Stimulated activated memory B cell treated with anti-CD40 and anti-IgM and Interleukin-4, amounts not matched to agents 10 μg/mL and 1 μg/mL and 100 μg/mL, for 72 hours (primary cell): ENCODE results near the gene SKA1.
A peak's percentile ranks its signal among the peaks of the same experiment; 100 is the strongest.
"Not testable (repeated sequence)": the region's sequence is repeated elsewhere in the genome, so short reads cannot be mapped to it uniquely, and the experiment has no call there.

ENCODE experiments used
- ATAC-seq: fragments of 150-1000 bp; cut with Tn5 transposase; 2 replicates; pipeline ENCODE4 v1.10.0; 2021
- H3K27ac Mint-ChIP-seq: one replicate; pipeline ENCODE4 v1.8.0; 2022; ENCODE audit warnings: mild to moderate bottlenecking, mixed read lengths
- H3K27me3 Mint-ChIP-seq: one replicate; pipeline ENCODE4 v1.8.0; 2022; ENCODE audit warnings: mixed read lengths
- H3K36me3 Mint-ChIP-seq: one replicate; pipeline ENCODE4 v1.8.0; 2022; ENCODE audit warnings: mixed read lengths
- H3K4me1 Mint-ChIP-seq: one replicate; pipeline ENCODE4 v1.8.0; 2022; ENCODE audit warnings: mixed read lengths
- H3K4me3 Mint-ChIP-seq: one replicate; pipeline ENCODE4 v1.8.0; 2022; ENCODE audit warnings: mild to moderate bottlenecking, moderate library complexity, mixed read lengths
- H3K9me3 Mint-ChIP-seq: one replicate; pipeline ENCODE4 v1.8.0; 2022; ENCODE audit warnings: mixed read lengths

Gene SKA1

GRCh38 chr18:50372743-50373142 lies 2.1 kb upstream of the SKA1 start:
- Mint-ChIP-seq H3K4me3 (no peak overlapping the region), H3K4me1 (peaks cover 13% of the 10 kb centered on the region), H3K9me3 (peaks cover 14% of the 10 kb centered on the region), H3K27me3 (peaks cover 24% of the 10 kb centered on the region), H3K27ac (no peak overlapping the region), H3K36me3 (peaks cover 13% of the 10 kb centered on the region)
- no peak for ATAC-seq

- Mint-ChIP-seq H3K4me3 (no peak overlapping the region), H3K4me1 (peaks cover 13% of the 10 kb centered on the region), H3K27me3 (peaks cover 15% of the 10 kb centered on the region), H3K27ac (no peak overlapping the region), H3K9me3 (peaks cover 12% of the 10 kb centered on the region), H3K36me3 (peaks cover 10% of the 10 kb centered on the region)
- ATAC-seq = no peak
These were observed 1.2 kb upstream of the SKA1 start for GRCh38 chr18:50373561-50374219.

DNA sequence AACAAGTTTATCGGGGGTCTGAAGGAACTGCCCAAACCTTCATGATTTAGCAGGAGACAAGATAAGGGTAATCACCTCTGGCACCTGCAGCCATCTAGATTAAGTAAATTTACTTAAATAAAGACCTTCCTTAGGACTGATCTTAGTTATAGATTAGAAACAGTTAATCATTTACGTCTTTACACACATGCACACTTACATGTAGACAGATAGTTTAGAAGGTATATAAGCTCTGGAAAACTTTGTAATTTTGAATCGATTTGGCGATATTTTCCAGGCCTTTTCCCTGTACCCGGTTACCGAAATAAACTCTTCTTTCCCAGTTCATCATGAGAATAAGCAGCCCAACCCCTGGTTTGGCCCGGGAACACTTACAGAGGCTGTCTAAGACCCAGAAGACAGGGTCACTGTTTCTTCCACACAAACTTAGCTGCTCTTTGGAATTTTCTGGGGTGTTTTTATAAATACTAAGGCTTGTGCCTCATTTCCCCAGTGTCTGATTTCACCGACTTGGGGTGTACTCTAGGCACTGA lies 560 bp upstream of the SKA1 start:
- H3K4me1 Mint-ChIP-seq = peaks cover 13% of the 10 kb centered on the region
- ATAC-seq = no peak
- H3K27ac Mint-ChIP-seq = peak overlapping the region; percentile 86
- H3K4me3 Mint-ChIP-seq = peak overlapping the region; percentile 75
- H3K9me3 Mint-ChIP-seq = peaks cover 10% of the 10 kb centered on the region
- peaks cover 9% of the 10 kb centered on the region for H3K27me3 Mint-ChIP-seq
- peaks cover 8% of the 10 kb centered on the region for H3K36me3 Mint-ChIP-seq

DNA sequence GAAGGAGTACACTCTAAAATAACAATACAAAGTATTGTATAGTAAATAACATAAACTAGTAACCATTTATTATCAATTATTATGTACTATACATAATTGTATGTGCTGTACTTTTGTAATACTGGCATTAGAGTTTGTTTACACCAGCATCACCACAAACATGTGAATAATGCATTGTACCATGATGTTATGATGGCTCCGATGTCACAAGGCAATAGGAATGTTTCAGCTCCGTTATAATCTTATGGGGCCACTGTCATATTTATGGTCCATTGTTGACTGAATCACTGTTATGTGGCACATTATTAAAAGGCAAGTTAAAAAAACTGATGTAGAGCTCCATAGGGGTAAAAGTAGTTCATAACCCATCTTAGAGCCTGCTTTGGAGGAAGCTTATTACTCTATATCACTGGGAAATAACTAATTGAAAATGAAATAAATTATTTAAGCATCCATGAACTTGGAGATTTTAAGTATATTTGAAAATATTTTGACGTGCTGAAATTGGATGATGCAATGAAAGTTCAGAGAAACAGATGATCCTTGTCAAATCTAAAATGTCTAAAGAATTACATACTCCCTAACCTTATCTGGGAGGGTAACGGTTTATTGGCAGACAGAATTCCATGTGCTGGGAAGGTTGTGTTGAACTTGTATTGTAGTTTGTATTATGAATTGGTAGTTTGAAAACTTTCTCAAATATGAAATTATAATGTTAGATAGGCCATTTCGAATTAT lies 2.4 kb downstream of the SKA1 start:
- H3K4me1 Mint-ChIP-seq = peaks cover 13% of the 10 kb centered on the region
- no peaks in the 10 kb centered on the region for H3K36me3 Mint-ChIP-seq
- no peak for ATAC-seq
- H3K27ac Mint-ChIP-seq = no peak overlapping the region
- peaks cover 3% of the 10 kb centered on the region for H3K9me3 Mint-ChIP-seq
- H3K27me3 Mint-ChIP-seq = no peaks in the 10 kb centered on the region
- no peak overlapping the region for H3K4me3 Mint-ChIP-seq

DNA sequence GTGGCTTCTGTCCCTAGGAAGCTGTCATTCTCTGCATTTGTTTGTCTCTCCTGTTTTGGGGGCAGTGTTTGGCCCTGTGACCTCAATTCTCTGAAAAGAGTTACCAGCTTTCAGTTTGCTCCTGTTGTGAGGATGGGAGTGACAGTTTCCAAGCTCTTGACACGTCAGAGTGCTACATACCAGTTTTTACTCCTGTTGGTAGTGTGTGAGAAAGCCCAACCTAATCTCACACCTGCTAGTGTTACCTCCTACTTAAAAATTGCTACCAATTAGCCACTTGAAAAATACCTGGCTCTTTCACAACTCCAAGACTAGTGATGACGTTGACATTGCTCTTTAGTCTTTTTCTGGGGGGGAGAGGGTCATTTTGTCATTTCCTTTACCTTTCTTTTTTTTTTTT lies 14.1 kb downstream of the SKA1 start:
- Mint-ChIP-seq H3K9me3 (no peaks in the 10 kb centered on the region), H3K4me3 (no peak overlapping the region), H3K36me3 (no peaks in the 10 kb centered on the region), H3K27me3 (no peaks in the 10 kb centered on the region), H3K27ac (no peak overlapping the region), H3K4me1 (no peaks in the 10 kb centered on the region)
- ATAC-seq = no peak

DNA sequence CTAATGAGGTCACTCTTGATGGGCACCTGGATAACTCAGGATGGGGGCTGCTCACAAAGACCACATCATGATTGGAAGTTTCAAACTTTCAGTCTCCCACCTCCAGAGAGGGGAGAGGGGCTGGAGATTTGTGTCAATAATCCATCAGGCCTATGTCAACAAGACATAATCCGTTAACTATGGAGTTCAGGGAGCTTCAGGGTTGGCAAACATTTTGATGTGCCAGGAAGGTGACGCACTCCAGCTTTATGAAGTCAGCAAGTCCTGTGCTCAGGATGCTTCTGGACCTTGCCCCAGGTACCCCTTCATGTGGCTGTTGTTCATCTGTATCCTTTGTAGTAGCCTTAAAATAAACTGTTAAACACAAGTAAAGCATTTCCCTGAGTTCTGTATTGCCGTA lies 19.0 kb downstream of the SKA1 start:
- no peak for ATAC-seq
- Mint-ChIP-seq H3K4me3 (no peak overlapping the region), H3K27ac (no peak overlapping the region), H3K4me1 (peaks cover 5% of the 10 kb centered on the region), H3K27me3 (peaks cover 8% of the 10 kb centered on the region), H3K36me3 (peaks cover 6% of the 10 kb centered on the region), H3K9me3 (peaks cover 5% of the 10 kb centered on the region)

- ATAC-seq = no peak
- peaks cover 5% of the 10 kb centered on the region for H3K9me3 Mint-ChIP-seq
- H3K4me1 Mint-ChIP-seq = peaks cover 7% of the 10 kb centered on the region
- H3K27ac Mint-ChIP-seq = no peak overlapping the region
- peaks cover 14% of the 10 kb centered on the region for H3K27me3 Mint-ChIP-seq
- peaks cover 6% of the 10 kb centered on the region for H3K36me3 Mint-ChIP-seq
- H3K4me3 Mint-ChIP-seq = no peak overlapping the region
These were observed 20.2 kb downstream of the SKA1 start for GRCh38 chr18:50395093-50395492.

DNA sequence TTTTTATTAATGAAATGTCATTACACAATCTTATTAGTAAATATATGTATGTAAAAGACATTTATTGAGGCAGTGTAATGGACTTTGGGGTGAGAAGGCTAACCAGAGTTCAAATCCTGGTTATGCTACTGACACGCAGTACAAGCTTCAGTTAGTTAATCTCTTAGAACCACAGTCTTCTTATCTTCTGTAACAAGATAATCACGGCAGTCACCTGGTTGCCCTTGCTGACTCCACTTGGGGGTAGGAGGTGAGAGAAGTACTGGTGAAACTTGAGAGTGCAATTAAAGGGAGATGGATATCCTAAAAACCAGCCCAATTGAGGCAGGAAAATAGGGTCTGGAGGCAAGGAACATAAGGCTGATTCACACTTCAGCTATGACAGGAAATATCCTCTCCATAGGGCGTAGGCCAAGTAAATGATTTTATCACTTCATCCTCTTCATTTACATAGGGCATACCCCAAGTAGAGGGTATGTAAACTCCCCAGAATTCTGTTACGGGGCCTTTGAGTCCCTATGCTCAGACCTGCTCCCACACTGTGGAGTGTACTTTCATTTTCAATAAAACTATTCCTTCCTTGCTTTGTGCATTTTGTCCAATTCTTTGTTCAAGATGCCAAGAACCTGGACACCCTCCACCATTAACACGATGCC lies 21.3 kb downstream of the SKA1 start:
- Mint-ChIP-seq H3K27me3 (peaks cover 15% of the 10 kb centered on the region), H3K27ac (no peak overlapping the region), H3K4me3 (no peak overlapping the region), H3K4me1 (peaks cover 7% of the 10 kb centered on the region), H3K9me3 (peaks cover 5% of the 10 kb centered on the region), H3K36me3 (peaks cover 6% of the 10 kb centered on the region)
- ATAC-seq = no peak

DNA sequence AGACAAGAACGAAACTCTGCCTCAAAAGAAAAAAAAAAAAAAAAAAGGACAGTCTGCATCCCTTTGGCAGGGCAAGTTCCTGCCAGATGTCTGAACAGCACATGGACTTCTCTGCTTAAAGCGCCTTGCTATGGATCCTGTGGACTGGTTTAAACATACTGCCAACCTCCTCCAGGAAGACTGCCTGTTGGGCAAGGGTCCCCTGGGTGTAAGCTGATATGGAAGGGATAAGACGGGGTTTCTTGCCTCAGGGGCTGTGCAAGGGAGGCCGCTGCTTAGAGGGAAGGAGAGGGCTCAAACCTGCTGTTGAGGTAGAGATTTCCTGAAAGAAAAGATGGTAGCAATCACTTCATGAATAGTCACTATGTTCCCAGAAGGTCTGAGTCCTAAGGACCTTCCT lies 22.2 kb downstream of the SKA1 start:
- H3K27me3 Mint-ChIP-seq = peaks cover 24% of the 10 kb centered on the region
- H3K27ac Mint-ChIP-seq = no peak overlapping the region
- peaks cover 6% of the 10 kb centered on the region for H3K36me3 Mint-ChIP-seq
- H3K4me3 Mint-ChIP-seq = no peak overlapping the region
- H3K9me3 Mint-ChIP-seq = peaks cover 5% of the 10 kb centered on the region
- H3K4me1 Mint-ChIP-seq = peaks cover 7% of the 10 kb centered on the region
- ATAC-seq = no peak

DNA sequence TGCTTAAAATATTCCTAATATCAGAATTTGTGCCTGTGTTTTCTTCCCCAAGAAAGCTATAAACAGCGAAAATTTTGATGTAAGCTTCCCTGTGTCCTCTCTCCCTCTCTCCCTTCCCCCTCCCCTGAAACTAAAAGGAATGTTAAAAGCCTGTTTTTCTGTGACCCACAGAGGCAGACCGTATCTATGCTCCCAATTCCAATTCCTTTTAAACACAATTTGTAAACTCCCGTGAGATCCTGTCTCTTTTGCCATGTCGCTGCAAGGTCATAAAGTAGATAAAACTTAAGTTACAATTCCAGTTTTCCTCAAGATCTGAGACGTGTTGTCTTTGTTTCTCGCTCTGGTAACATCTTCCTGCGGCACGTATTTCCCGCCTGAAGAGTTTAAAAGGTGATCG lies 23.3 kb downstream of the SKA1 start:
- H3K4me3 Mint-ChIP-seq = no peak overlapping the region
- peaks cover 7% of the 10 kb centered on the region for H3K4me1 Mint-ChIP-seq
- peaks cover 5% of the 10 kb centered on the region for H3K9me3 Mint-ChIP-seq
- H3K36me3 Mint-ChIP-seq = peaks cover 6% of the 10 kb centered on the region
- no peak overlapping the region for H3K27ac Mint-ChIP-seq
- peaks cover 35% of the 10 kb centered on the region for H3K27me3 Mint-ChIP-seq
- no peak for ATAC-seq

GRCh38 chr18:50398947-50399346 lies 24.1 kb downstream of the SKA1 start:
- Mint-ChIP-seq H3K27ac (no peak overlapping the region), H3K36me3 (peaks cover 6% of the 10 kb centered on the region), H3K9me3 (peaks cover 5% of the 10 kb centered on the region), H3K27me3 (peaks cover 43% of the 10 kb centered on the region), H3K4me1 (peaks cover 7% of the 10 kb centered on the region), H3K4me3 (no peak overlapping the region)
- ATAC-seq = no peak

DNA sequence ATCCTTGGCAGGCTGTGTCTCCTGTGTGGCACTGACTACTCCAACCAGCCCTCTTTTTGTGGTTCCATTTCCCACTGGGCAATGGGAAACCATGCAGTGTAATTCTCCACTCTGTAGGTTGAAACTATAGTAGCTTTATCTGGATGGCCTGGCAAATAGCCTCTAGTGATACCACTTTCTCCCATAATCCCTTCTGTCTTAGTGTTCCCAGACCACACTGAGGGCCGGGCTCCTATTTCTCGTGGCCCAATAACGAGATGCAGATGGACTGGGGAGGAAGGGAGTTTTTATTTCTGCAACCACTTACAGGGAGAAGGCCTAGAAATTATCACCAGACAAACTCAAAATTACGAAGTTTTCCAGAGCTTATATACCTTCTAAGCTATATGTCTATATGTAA lies 24.7 kb downstream of the SKA1 start:
- Mint-ChIP-seq H3K36me3 (peaks cover 6% of the 10 kb centered on the region), H3K27ac (no peak overlapping the region), H3K9me3 (peaks cover 5% of the 10 kb centered on the region), H3K27me3 (peaks cover 49% of the 10 kb centered on the region), H3K4me1 (peaks cover 7% of the 10 kb centered on the region), H3K4me3 (no peak overlapping the region)
- no peak for ATAC-seq

DNA sequence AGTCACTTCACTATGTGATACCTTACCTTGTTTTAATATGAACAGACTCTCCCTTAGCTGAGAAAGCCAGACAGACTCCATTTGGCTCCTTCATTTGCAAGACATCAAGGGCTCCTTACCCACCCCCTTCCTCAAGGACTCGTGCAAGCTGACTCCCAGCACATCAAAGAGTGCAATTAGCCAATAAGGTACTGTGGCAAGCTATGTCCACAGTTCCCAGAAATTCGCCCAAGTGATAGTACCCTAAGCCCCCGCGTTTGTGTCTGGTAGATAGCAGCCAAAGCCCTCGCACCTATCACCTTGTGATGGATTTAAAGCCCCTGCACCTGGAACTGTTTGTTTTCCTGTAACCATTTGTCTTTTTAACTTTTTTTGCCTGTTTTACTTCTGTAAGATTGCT lies 25.6 kb downstream of the SKA1 start:
- H3K27me3 Mint-ChIP-seq = peaks cover 58% of the 10 kb centered on the region
- not testable (repeated sequence) for H3K36me3 Mint-ChIP-seq, H3K4me1 Mint-ChIP-seq, ATAC-seq, H3K9me3 Mint-ChIP-seq, H3K4me3 Mint-ChIP-seq, H3K27ac Mint-ChIP-seq

DNA sequence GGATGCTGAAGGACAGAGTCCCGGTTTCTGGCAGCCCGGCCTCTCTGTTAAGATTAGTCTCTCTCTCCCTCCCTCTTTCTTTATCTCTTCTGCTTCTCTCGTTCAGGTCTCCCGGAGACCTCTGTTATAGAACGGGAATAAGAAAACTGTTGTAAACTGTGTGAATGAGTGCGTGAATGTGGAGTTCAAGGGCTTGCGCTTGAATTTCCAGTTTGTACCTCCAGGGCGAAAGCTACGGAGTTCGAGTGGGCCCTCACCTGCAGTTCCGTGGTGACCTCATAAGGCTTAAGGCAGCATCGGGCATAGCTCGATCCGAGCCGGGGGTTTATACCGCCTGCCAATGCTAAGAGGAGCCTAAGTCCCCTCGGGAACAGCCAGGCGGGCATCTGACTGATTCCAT lies 26.4 kb downstream of the SKA1 start:
- Mint-ChIP-seq H3K36me3 (no peaks in the 10 kb centered on the region), H3K27me3 (peaks cover 63% of the 10 kb centered on the region), H3K9me3 (no peaks in the 10 kb centered on the region), H3K4me1 (peaks cover 7% of the 10 kb centered on the region), H3K27ac (no peak overlapping the region), H3K4me3 (no peak overlapping the region)
- ATAC-seq = no peak

GRCh38 chr18:50401888-50402287 lies 27.0 kb downstream of the SKA1 start:
- Mint-ChIP-seq H3K27ac (no peak overlapping the region), H3K36me3 (no peaks in the 10 kb centered on the region), H3K4me1 (peaks cover 7% of the 10 kb centered on the region), H3K4me3 (no peak overlapping the region), H3K9me3 (no peaks in the 10 kb centered on the region), H3K27me3 (peaks cover 65% of the 10 kb centered on the region)
- ATAC-seq = no peak
